Jurkat, Clone E6-1 (cell line): ENCODE data around the gene CAD.
"Not testable (repeated sequence)": the region's sequence is repeated elsewhere in the genome, so short reads cannot be mapped to it uniquely, and the experiment has no call there.

Source experiments
- DNase-seq: peaks from one replicate; pipeline ENCODE4 v3.0.0-alpha.2; 2011; ENCODE audit warnings: low read depth, low spot score
- H3K4me3 ChIP-seq: 2 replicates; pipeline ENCODE4 v1.5.1; 2011; ENCODE audit warnings: mild to moderate bottlenecking, low read length, control low read depth, moderate library complexity

The CAD gene

GRCh38 chr2:27249159-27249890, 32.2 kb downstream of the CAD start:
- H3K4me3 ChIP-seq, result no peak overlapping the region
- no peak for DNase-seq

DNA sequence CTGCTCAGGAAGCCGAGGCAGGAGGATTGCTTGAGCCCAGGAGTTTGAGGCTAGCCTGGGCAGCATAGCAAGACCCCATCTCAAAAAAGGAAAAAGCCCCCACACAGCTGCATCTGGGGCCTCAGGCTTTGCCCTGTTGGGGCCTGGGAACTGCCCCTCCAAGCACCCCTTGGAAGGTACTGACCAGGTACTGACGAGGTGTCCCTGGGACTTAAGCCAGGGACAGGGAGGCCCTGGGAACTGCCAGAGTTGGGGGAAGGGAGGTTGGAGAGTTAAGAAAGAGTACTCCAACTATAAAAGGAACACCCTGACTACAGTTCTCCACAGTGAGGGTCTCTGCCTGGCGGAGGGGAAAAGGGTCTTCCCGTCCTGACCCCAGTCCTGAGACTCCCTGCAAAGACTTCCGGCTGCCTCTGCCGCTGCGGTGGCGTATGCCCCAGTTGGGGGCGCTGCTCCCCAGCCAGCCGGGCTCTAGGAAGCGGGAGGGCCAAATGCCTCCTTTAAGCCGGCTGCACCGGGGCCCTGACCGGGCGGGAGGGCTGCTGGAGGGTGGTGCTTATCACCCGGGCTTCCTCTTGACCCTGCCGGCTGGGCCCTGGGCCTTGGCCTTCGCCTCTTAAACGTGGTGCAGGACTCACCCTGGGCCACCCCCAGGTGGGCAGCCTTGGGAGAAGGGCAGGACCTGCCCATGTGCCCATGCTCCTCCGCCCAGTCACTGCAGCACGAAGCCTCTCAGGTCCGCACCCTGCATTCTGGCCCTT, 32.9 kb downstream of the CAD start:
- H3K4me3 ChIP-seq, result no peak overlapping the region
- no peak for DNase-seq

DNA sequence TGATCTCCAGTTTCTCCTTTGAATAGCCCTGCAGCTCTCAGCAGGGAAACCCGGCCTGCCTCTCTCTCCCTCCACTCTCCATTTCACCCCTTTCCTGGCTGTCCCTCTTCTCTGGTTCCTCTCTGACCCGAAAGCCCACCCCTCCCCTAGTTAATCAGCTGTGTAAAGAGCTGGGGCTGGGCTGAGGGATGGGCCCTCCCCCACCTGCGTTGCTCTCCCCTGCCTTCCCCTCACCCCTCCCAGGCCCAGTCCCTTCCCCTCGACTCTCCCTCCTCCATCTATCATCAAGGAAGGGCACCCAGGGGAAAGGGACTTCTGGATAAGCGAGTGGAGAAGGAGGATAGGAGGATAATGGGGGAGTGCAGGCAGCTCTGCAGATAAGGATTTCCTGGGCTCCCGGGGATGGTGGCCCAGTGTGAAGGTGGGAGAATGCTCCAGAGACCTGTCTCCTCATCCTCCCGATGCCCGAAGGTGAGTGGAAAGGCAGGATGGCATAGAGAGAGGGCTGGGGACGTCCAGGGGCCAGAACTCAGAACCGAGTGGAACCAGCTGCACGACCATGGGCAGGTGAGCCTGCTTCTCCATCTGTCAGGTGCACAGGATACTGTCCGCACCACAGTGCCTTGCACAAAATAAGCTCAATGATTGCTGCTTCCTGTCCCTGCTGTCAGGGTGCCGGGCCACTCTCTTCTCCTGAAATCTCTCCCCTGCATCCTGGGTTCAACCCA, 33.6 kb downstream of the CAD start:
- no peak overlapping the region for H3K4me3 ChIP-seq
- DNase-seq, result no peak

GRCh38 chr2:27251766-27252165, 34.6 kb downstream of the CAD start:
- H3K4me3 ChIP-seq, result no peak overlapping the region
- DNase-seq, result no peak

DNA sequence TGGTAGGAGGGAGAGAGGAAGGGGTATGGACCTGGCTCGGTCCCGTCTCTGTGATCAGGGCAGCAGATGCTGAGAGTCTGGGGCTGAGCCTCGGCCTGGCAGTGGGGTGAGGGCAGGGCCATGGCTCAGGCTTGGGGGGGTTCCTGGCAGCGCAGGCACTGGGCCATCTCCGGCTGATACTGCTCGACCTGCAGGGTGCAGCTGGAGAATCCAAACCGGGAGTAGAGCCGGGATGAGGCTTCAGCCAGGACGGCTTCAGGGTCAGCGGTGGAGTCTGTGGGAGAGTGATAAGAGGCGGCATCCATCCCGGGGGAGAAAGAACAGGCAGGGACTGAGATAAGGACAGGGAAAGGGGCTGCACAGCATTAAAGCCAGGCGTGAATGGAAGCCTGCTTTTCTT, 38.0 kb downstream of the CAD start:
- H3K4me3 ChIP-seq, result no peak overlapping the region
- DNase-seq, result no peak

GRCh38 chr2:27255660-27256059, 38.5 kb downstream of the CAD start:
- no peak overlapping the region for H3K4me3 ChIP-seq
- no peak for DNase-seq

GRCh38 chr2:27256855-27257454, 39.8 kb downstream of the CAD start:
- no peak overlapping the region for H3K4me3 ChIP-seq
- DNase-seq, result no peak

GRCh38 chr2:27258051-27258450, 40.9 kb downstream of the CAD start:
- no peak for DNase-seq
- no peak overlapping the region for H3K4me3 ChIP-seq

DNA sequence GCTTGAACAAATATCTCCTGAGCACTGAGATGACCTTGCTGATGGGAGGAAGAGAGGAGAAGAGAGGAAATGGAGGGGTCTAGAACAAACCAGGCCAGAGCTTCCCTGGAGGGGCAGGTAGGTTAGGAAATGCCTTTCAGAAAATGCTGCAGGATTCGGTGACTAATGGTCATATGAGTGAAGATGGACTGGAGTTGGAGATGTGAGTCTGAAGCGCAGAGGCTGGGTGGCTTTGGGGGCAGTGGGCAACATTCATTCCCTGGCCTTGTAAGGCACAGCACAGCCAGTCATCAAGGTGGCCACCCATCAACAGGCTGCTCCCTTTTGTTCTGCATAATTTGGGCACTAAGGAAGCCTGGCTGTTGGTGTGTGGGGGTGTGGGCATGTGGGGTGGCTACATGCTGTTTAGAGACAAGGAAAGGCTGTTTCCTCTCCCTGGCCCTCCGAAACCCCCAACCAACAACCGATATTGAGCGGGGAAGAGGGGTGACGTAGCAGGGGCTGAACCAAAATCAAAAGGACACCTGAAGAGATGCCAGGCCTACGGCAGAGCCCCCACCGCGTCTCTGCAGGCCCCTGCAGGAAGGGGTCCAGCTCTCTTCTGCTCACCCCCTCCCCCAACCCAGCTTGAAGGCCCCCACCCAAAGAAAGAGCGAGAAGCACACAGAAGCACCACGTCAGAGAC, 44.2 kb downstream of the CAD start:
- H3K4me3 ChIP-seq, result no peak overlapping the region
- DNase-seq, result no peak

DNA sequence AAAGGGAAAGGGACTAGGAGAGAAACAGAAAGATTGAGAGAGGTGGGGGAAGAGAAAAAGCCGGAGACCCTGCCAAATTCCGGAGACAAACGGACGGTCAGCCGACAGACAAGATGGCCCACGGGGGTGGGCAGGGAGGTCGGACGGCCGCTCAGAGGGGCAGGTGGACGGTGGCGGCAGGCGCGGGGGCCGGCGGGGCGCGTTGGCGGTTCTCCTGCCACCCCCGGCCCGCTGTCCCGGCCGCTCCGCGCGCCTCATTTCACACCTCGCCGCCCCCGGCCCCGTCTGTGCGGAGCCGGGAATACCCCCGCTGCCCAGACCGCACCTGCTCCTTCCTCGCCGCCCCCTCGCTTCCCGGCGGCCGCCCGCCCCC, 44.7 kb downstream of the CAD start:
- no peak for DNase-seq
- no peak overlapping the region for H3K4me3 ChIP-seq

GRCh38 chr2:27262379-27263286, 45.5 kb downstream of the CAD start, which contains the start of gene SLC30A3:
Gene SLC30A3, minus strand, starts transcription at chr2:27263047. Its CDS starts 141 bp downstream, at chr2:27262906.
- peak within 1 kb of the TSS; percentile 57 for H3K4me3 ChIP-seq
- DNase-seq, result peak; percentile 38

DNA sequence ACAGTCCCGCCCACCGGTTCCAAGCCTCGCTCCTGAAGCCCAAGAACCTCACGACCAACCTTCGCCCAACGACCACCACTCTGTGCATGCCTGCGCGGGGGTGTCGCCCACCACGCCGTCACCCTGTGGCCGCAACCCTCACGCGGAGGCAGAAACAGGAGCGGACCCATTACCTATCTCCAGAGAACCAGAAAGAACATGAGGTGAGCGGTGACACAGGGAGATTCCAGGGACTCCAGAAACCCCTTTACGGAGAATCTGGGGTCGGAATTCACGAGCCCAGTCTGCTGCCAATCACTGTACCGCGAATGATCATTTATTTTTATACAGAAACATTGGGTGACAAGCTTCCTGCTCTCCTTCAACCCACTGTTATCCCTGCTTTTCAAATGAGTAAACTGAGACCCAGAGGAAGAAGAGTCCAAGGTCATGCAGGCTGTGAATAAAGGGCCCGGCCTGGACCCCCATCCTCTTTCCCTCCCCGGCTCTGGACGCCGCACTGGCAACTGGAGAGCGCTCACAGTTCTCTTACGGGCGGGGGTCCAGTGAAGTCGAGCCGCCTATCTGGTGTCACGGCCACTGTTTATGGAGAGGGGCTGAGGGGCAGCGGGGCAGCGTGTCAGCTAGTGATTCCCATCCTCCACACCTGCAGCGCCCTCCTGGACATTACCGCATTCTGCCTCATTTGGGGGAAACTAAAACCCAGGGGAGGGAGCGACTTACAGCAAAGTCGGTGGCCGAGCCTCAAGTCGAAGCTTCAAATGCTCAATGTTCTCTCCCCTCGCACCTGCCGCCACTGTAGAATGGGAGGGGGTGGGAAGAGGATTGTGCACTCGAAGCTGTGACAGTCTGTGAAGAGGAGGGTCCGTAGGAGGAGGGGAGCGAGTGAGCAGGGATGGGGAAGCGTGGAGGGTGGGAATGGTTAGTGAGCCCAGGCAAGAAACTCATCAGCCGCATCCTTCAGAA, 46.4 kb downstream of the CAD start:
- no peak for DNase-seq
- H3K4me3 ChIP-seq, result peak overlapping the region; percentile 57

GRCh38 chr2:27264253-27264752, 47.1 kb downstream of the CAD start:
- DNase-seq, result no peak

DNA sequence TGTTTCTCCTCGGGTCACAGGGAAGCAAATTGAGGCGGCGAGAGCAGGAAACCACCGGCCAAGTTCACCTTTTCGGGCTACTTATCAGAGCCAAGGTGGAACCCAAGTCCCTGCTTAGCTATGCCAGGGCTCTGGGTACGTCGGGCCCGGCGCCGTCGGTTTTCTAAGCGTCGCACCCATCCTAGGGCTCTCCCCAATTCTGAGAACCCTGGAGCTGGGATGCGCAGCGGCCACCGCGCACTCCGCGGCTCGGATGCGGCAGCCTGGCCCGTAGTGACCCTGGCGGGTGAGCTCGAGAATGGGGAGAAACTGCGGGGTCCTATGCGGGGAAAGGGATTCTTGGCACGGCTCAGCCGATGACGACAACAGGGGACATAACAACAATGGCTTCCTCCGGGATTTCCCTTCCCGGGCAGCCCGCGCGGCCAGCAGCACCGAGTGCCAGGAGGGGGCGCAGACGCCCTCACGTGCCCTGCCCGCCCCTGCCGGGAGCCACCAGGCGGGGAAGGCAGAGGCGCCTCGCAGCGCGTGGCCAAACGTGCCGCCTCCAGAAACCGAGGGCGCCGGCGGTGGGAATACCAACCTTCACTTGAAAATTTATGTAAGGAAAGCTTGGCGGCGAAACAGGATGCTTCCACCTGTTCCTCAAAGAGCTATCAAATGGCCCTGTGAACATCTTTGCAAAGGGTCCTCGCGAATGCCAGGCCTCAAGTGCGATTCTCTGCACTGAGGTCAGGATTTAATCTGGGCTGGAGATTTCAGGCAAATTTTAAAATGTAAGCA, 47.8 kb downstream of the CAD start:
- peak overlapping the region; percentile 51 for H3K4me3 ChIP-seq
- peak; percentile 58 for DNase-seq

More at GRCh38 chr2:27264253-27264752, 47.1 kb downstream of the CAD start:
- H3K4me3 ChIP-seq, result peak overlapping the region; percentile 51

DNA sequence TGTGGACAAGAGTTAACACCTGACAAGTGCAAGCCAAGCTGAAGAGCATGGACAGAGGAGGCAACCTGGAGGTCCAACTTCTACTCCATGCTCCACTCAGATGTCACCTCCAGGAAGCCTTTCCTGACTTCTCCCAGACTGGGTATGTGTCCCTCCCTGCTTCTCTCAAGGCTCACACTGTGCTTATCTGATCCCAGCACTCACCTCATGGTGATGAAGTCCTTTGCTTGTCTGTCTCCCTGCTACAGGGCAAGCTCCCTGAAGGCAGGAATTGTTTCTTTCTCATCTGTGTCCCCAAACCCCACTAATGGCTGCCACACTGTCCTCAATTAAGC, 48.3 kb downstream of the CAD start:
- H3K4me3 ChIP-seq, result no peak overlapping the region
- no peak for DNase-seq

DNA sequence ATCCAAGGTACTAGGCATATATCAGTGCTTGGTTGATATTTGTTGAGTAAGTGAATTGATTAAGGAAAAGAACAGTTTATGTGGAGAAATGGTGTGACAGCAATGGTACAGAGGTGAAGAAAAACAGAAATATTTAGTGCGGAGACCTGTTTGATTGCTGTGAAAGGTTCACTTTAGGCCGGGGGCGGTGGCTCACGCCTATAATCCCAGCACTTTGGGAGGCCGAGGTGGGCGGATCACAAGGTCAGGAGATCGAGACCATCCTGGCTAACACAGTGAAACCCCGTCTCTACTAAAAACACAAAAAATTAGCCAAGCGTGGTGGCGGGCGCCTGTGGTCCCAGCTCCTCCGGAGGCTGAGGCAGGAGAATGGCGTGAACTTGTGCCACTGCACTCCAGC, 51.1 kb downstream of the CAD start:
- not testable (repeated sequence) for DNase-seq, H3K4me3 ChIP-seq
